ENCODE results near the gene PSMB10. TPM values are rescaled to one million over a fixed set of nuclear protein-coding genes. Genes with fewer than 3 reads are reported as not detected.

The PSMB10 gene
- total RNA-seq, 4 donors from 2014 or later = 62.0 to 106 (median 79.9) TPM

DNA sequence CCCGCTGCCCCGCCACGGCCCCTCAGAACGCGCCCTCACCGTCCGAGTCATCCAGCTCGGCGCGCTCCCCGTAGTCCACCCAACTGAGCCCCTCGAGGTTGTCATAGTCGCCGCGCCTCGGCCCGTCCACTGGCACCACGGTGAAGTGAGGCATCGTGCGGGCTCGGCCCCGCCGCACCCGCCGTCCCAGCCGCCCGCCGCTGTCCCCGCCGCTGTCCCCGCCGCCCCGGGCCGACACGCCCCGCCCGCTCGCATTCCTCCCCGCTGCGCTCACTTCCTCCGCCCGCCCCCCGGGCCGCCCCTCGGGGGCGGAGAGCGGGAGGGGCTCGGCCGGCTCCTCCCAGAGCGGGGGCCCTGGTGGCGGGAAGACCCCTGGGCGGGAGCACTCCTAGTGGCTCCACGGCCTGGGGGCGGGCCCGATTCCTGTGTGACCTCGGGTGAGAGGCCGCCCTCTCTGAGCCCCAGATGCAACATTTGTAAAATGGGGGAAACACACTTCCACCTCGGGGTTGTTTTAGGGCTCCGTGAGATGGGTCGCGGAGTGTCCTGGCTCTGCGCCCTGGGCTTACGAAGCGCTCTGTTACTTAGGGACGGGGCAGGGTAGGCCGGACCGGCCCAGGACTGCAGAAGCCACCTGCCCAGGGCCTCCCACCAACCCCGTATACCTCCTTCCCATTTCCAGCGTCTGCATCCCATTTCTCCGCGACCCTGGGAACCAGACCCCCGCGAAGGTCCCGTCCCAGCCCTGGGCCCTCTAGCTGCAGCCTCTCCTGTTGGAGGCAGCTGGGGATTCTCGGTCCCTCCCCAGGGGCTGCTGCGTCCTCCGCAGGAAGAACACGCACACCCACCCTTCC, 32.0 kb upstream of the PSMB10 start, which contains the start of gene SLC12A4:
Gene SLC12A4 (minus strand): TSS at position 238 of the 854 bp plus-strand sequence. CDS start 84 bp downstream, at position 154.
- Histone ChIP-seq H3K27ac (peak within 1 kb of the TSS; percentile 88 to 96 (median 94)), H3K9me3 (no peaks in the 10 kb centered on the region), H3K27me3 (no peaks in the 10 kb centered on the region), H3K4me3 (peak within 1 kb of the TSS; percentile 78 to 95 (median 92)), H3K36me3 (no peaks in the 10 kb centered on the region), H3K4me1 (peaks cover 0 to 34% (median 7%) of the 10 kb centered on the region in 4 donors)
- peak; percentile 80 to 89 (median 80) for DNase-seq
- peak; percentile 38 to 41 for TF ChIP-seq POLR2A (IDR thresholded peaks at IDR 0.05)
- TF ChIP-seq, protein P1, sequence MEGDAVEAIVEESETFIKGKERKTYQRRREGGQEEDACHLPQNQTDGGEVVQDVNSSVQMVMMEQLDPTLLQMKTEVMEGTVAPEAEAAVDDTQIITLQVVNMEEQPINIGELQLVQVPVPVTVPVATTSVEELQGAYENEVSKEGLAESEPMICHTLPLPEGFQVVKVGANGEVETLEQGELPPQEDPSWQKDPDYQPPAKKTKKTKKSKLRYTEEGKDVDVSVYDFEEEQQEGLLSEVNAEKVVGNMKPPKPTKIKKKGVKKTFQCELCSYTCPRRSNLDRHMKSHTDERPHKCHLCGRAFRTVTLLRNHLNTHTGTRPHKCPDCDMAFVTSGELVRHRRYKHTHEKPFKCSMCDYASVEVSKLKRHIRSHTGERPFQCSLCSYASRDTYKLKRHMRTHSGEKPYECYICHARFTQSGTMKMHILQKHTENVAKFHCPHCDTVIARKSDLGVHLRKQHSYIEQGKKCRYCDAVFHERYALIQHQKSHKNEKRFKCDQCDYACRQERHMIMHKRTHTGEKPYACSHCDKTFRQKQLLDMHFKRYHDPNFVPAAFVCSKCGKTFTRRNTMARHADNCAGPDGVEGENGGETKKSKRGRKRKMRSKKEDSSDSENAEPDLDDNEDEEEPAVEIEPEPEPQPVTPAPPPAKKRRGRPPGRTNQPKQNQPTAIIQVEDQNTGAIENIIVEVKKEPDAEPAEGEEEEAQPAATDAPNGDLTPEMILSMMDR (IDR thresholded peaks at IDR 0.05) = no peak

DNA sequence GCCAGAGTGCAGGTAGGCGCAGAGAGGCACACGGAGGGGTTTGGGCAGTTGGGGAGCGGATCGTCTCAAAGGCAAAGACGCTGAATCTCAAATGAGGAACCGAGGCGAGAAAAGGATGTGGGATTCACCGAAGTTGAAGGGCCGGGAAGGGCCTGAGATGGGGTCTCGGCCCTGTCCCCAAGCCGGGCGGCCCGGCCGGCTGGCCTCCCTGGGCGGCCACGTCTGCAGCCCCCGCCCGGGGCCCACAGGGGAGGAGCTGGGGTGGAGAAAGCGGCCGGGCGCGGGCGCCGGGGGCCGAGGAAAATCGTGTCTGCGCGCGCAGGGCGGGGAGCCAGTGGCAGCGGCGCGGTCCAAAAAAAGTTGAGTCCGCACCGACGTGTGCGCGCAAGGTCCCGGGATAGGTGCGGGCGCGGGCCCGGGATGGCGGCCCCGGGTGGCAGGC, 31.3 kb upstream of the PSMB10 start:
- Histone ChIP-seq H3K27me3 (no peaks in the 10 kb centered on the region), H3K27ac (peak overlapping the region; percentile 88 to 96 (median 94)), H3K9me3 (no peaks in the 10 kb centered on the region), H3K4me1 (peaks cover 0 to 40% (median 7%) of the 10 kb centered on the region in 4 donors), H3K36me3 (no peaks in the 10 kb centered on the region), H3K4me3 (peak overlapping the region; percentile 78 to 95 (median 92))
- TF ChIP-seq, protein P1 (IDR thresholded peaks at IDR 0.05) = no peak
- no peak for TF ChIP-seq POLR2A (IDR thresholded peaks at IDR 0.05)
- no peak for DNase-seq

DNA sequence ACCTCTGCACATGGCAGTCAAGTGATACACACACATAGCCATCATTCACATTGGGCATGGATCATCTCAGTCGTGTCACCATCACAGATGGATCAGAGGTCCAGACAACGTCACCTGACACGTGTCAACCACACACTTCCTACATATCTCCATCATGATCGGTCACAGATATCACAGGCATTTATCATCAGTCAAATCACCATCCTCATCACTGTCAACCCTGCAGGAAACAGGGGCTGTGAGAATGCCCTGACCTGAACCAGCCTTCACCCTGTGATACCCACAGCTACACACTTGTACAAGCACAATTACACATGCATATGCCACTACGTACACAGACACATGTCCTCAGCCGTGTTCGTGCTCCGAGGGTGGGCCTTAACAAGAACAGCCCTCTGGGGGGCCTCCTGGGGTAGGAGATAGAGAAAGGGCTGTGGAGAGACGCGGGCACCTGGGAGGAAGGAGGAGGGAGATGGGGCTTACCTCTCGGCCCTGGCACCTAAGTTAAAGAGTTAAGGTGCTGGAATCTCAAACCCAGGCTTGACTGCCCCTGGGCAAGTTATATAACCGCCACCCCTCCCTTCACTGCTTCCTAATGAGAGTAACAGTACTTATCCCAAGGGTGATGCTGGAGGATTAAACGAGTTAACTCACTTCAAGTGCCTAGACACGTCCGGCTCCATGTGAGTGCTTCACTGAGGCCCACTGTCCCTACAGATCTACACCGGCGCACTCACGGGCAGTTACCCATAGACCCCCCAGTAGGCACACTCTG, 30.7 kb upstream of the PSMB10 start:
- Histone ChIP-seq H3K27me3 (no peaks in the 10 kb centered on the region), H3K27ac (peak overlapping the region; percentile 88 to 96 (median 94)), H3K4me1 (peaks cover 0 to 40% (median 7%) of the 10 kb centered on the region in 4 donors), H3K36me3 (peaks cover 0 to 3% (median 0%) of the 10 kb centered on the region in 3 donors), H3K9me3 (no peaks in the 10 kb centered on the region), H3K4me3 (peak overlapping the region; percentile 78 to 95 (median 92))
- DNase-seq = peak in 1 of 3 donors; percentile 47
- TF ChIP-seq, protein P1 (IDR thresholded peaks at IDR 0.05) = no peak
- TF ChIP-seq POLR2A (IDR thresholded peaks at IDR 0.05) = no peak

DNA sequence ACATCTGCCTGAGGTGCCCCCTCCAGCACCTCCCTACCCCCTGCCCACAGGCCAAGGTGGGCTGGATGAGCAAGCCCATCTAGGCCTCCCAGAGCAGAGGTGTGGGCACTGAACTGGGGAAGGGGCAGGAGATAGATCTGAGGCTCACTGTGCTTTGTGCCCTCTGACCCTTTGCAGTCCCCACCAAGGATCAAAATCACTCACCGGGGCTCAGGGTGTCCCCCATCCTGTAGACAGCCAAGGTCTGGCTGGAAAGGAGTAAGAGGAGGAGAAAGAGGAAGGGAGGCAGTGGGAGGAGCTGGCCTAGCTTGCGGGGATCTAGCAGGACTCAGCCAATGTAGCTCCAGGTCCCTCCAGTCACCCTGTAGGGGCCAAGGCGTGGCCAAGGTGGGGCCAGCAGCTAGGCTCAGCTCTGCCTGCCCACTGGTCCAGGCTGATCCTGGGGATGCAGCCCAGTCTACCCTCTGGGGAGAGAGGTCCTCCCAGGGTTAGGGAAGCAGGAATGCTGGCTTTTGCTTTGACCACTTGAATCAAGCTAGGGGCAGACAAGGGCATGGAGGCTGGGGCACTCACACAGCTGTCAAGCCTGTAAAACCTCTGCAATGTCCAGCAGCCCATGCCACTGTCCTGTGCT, 30.0 kb upstream of the PSMB10 start:
- Histone ChIP-seq H3K4me3 (peak overlapping the region in 2 of 4 donors; percentile 78 to 90), H3K36me3 (peaks cover 0 to 10% (median 0%) of the 10 kb centered on the region in 3 donors), H3K4me1 (peaks cover 0 to 46% (median 7%) of the 10 kb centered on the region in 4 donors), H3K27ac (peak overlapping the region in 3 of 4 donors; percentile 88 to 96 (median 93)), H3K27me3 (no peaks in the 10 kb centered on the region), H3K9me3 (no peaks in the 10 kb centered on the region)
- TF ChIP-seq, protein P1 (IDR thresholded peaks at IDR 0.05) = no peak
- no peak for TF ChIP-seq POLR2A (IDR thresholded peaks at IDR 0.05)
- DNase-seq = no peak
